ENCODE data around the gene DTHD1.

The DTHD1 gene

GRCh38 chr4:36329228-36329627, 47.8 kb downstream of the DTHD1 start:
- DNase-seq (ENCODE audit: low read depth) = no peak
- H3K4me3 ChIP-seq (replicated peaks; ENCODE audit: low read depth, low read length) = no peak overlapping the region
- TF ChIP-seq CTCF (IDR thresholded peaks at IDR 0.05; ENCODE audit: low read length, missing control alignments) = no peak

- H3K4me3 ChIP-seq (replicated peaks; ENCODE audit: low read depth, low read length) = no peak overlapping the region
- TF ChIP-seq CTCF (IDR thresholded peaks at IDR 0.05; ENCODE audit: low read length, missing control alignments) = no peak
- no peak for DNase-seq (ENCODE audit: low read depth)
Measured at GRCh38 chr4:36330796-36331195, 49.4 kb downstream of the DTHD1 start.

- TF ChIP-seq CTCF (IDR thresholded peaks at IDR 0.05; ENCODE audit: low read length, missing control alignments) = no peak
- DNase-seq (ENCODE audit: low read depth) = no peak
- no peak overlapping the region for H3K4me3 ChIP-seq (replicated peaks; ENCODE audit: low read depth, low read length)
Measured at GRCh38 chr4:36332023-36332781, 50.8 kb downstream of the DTHD1 start.

GRCh38 chr4:36332782-36333131, 51.3 kb downstream of the DTHD1 start:
- no peak overlapping the region for H3K4me3 ChIP-seq (replicated peaks; ENCODE audit: low read depth, low read length)
- no peak for DNase-seq (ENCODE audit: low read depth)
- no peak for TF ChIP-seq CTCF (IDR thresholded peaks at IDR 0.05; ENCODE audit: low read length, missing control alignments)

- DNase-seq (ENCODE audit: low read depth) = no peak
- H3K4me3 ChIP-seq (replicated peaks; ENCODE audit: low read depth, low read length) = no peak overlapping the region
- TF ChIP-seq CTCF (IDR thresholded peaks at IDR 0.05; ENCODE audit: low read length, missing control alignments) = no peak
Measured at GRCh38 chr4:36333303-36333877, 52.0 kb downstream of the DTHD1 start.

- no peak for TF ChIP-seq CTCF (IDR thresholded peaks at IDR 0.05; ENCODE audit: low read length, missing control alignments)
- no peak overlapping the region for H3K4me3 ChIP-seq (replicated peaks; ENCODE audit: low read depth, low read length)
- no peak for DNase-seq (ENCODE audit: low read depth)
Measured at GRCh38 chr4:36337665-36338185, 56.3 kb downstream of the DTHD1 start.
